GM12865 (cell line): Measurements from ENCODE around the gene ALDH3B2.
"Not testable (repeated sequence)": the region's sequence is repeated elsewhere in the genome, so short reads cannot be mapped to it uniquely, and the experiment has no call there.

Source experiments
- DNase-seq: peaks from one replicate; pipeline ENCODE4 v3.0.0; 2010; ENCODE audit warnings: low read depth
- H3K4me3 ChIP-seq: 2 replicates; pipeline ENCODE4 v1.5.1; 2011; ENCODE audit warnings: mild to moderate bottlenecking, low read depth, low read length, control low read depth
- CTCF ChIP-seq: IDR thresholded peaks from 2 replicates; pipeline ENCODE4 v1.5.1; 2011; ENCODE audit warnings: low read length, control low read depth, low read depth, inconsistent platforms; ENCODE audit not compliant: insufficient read depth; ENCODE audit errors: missing control alignments

The ALDH3B2 gene

DNA sequence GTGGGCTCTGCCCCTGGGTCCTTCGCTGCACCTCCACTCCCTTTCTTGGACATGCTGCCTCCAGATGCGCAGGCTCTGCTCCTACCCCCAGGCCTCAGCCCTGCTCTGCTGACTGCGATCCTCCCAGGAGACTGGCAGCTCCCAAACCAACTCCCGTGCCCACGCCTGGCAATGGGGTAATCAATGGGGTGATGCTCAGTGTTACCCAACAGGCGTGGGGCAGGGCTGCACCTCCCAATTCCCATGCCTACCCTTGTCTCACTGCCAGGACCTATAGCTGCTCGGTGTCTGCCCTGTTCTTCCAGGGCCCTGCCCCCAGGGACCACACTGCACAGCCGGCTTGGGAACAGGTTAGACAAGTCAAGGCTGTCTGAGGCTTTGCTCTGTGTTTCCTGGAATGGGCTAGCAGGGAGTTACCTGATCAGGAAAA is at the start of gene ALDH3B2:
ALDH3B2 (minus strand) TSS at position 182 of the 430 bp plus-strand sequence. CDS start 7,688 bp downstream, outside the sequence.
- no peak within 1 kb of the TSS for H3K4me3 ChIP-seq
- DNase-seq: no peak
- no peak for TF ChIP-seq CTCF

DNA sequence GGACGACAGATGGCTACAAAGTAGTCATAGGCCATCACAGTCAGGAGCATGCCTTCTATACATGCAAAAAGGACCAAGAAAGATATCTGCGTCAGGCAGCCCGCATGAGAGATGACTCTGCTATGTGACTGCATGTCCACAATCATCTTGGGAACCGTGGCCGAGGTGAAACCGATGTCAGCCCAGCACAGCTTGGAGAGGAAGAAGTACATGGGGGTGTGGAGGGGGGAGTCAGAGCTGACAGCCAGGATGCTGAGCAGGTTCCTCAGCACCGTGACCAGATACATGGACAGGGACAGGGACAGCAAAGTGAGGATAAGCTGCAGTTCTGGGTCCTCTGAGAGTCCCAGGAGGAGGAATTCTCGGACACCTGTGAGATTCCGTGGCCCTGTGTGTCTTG is 48.6 kb upstream of the ALDH3B2 start:
- DNase-seq, H3K4me3 ChIP-seq: not testable (repeated sequence)

- not testable (repeated sequence) for H3K4me3 ChIP-seq, DNase-seq
These were observed 41.8 kb upstream of the ALDH3B2 start for GRCh38 chr11:67716226-67716625.

- not testable (repeated sequence) for DNase-seq, H3K4me3 ChIP-seq
These were observed 41.4 kb upstream of the ALDH3B2 start for GRCh38 chr11:67715801-67716200.

GRCh38 chr11:67713892-67714509 is 39.6 kb upstream of the ALDH3B2 start:
- DNase-seq, H3K4me3 ChIP-seq: not testable (repeated sequence)

DNA sequence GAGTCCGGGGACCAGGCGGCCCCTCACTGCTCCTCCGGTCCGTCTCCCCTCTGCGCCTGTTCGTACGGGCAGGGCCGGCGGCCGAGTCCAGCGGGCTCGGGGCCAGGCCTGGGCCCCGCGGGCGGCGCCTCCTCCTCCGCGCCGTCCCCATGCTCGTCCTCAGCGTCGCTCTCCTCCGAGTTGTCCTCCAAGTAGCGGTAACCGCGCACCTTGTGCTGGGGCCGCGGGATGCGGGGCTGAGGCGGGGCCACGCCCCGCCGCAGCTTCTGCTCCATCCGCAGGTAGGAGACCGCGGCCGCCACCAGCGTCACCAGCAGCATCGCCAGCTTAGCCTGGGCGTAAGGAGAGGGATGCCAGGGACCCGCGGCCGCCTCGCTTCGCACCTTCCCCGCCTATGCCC is 37.3 kb upstream of the ALDH3B2 start:
- not testable (repeated sequence) for DNase-seq, H3K4me3 ChIP-seq

GRCh38 chr11:67711212-67711611 is 36.8 kb upstream of the ALDH3B2 start:
- not testable (repeated sequence) for H3K4me3 ChIP-seq, DNase-seq

- not testable (repeated sequence) for H3K4me3 ChIP-seq, DNase-seq
These were observed 35.4 kb upstream of the ALDH3B2 start for GRCh38 chr11:67709806-67710205.

- DNase-seq: no peak
- no peak for TF ChIP-seq CTCF
- H3K4me3 ChIP-seq: no peak overlapping the region
These were observed 30.8 kb upstream of the ALDH3B2 start for GRCh38 chr11:67705264-67705663.

DNA sequence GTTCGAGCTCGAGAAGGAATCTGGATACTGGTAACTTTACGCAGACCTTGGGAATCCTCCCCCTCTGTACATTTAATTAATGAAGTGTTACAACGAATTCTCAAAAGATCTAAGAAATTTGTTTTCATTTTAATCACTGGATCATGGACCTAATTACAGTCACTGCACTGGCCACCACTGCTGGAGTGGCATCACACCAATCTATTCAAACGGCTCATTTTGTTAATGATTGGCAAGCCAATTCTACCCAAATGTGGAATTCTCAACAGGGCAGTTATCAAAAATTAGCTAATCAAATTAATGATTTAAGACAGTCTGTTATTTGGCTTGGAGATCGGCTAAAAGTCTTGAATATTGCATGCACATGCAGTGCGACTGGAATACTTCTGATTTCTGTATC is 30.1 kb upstream of the ALDH3B2 start:
- no peak for DNase-seq
- no peak for TF ChIP-seq CTCF
- no peak overlapping the region for H3K4me3 ChIP-seq

DNA sequence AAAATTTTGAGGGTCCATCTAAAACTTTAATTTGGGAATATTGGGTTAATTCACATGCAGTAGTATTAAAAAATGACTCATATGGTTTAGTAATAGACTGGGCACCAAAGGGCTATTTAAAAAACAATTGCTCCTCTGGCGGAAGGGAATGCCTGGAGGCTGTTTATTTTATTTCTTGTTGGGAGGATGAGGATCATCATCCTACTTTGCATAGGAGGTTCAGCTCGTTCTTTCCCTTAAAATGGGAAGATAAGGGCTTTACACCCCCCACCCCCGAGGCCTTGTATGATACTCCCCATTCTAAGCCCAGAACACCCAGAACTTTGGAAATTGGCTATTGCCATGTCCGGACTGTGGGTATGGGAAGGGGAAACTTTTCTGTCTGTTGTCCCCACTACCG is 29.3 kb upstream of the ALDH3B2 start:
- H3K4me3 ChIP-seq, DNase-seq: not testable (repeated sequence)
